ENCODE measurements around the gene DLAT. TPM values are rescaled to one million over a fixed set of nuclear protein-coding genes. Genes with fewer than 3 reads are reported as not detected.
"Not testable (repeated sequence)": the region's sequence is repeated elsewhere in the genome, so short reads cannot be mapped to it uniquely, and the experiment has no call there.

DLAT gene
- total RNA-seq, 2 experiments from 2014 or later: 26.2 to 26.7 TPM

GRCh38 chr11:112042161-112042960 is 17.2 kb downstream of the DLAT start:
- H3K27me3 Mint-ChIP-seq: no peaks in the 10 kb centered on the region
- POLR2A ChIA-PET: interaction anchor here (0.7 kb wide), 1 partner anchor 27 kb away, joined by 3 read pairs; no protein-coding TSS in a partner anchor
- no peak overlapping the region for H3K27ac Mint-ChIP-seq
- no peaks in the 10 kb centered on the region for H3K9me3 Mint-ChIP-seq
- H3K4me1 Mint-ChIP-seq: peaks cover 11% of the 10 kb centered on the region
- DNase-seq: no peak
- no peak overlapping the region for H3K4me3 Mint-ChIP-seq
- CTCF ChIA-PET: interaction anchor here (1.2 kb wide), 1 partner anchor 70 kb away, joined by 3 read pairs; no protein-coding TSS in a partner anchor
- peaks cover 50% of the 10 kb centered on the region for H3K36me3 Mint-ChIP-seq (ENCODE audit: low read depth)

GRCh38 chr11:112042961-112043304 is 17.7 kb downstream of the DLAT start:
- peaks cover 51% of the 10 kb centered on the region for H3K36me3 Mint-ChIP-seq (ENCODE audit: low read depth)
- CTCF ChIA-PET: interaction anchor here (1.2 kb wide), 1 partner anchor 70 kb away, joined by 3 read pairs; no protein-coding TSS in a partner anchor

GRCh38 chr11:112044961-112045360 is 19.8 kb downstream of the DLAT start:
- Mint-ChIP-seq H3K4me3 (no peak overlapping the region), H3K9me3 (no peaks in the 10 kb centered on the region), H3K36me3 (ENCODE audit: low read depth) (peaks cover 54% of the 10 kb centered on the region), H3K27ac (no peak overlapping the region), H3K4me1 (peaks cover 19% of the 10 kb centered on the region), H3K27me3 (no peaks in the 10 kb centered on the region)
- ChIA-PET POLR2A (no interaction called here), CTCF (no interaction called here)
- no peak for DNase-seq

More at GRCh38 chr11:112042961-112043304, 17.7 kb downstream of the DLAT start:
- POLR2A ChIA-PET: interaction anchor here (0.7 kb wide), 1 partner anchor 26 kb away, joined by 3 read pairs; no protein-coding TSS in a partner anchor
- Mint-ChIP-seq H3K4me3 (no peak overlapping the region), H3K4me1 (peaks cover 11% of the 10 kb centered on the region), H3K9me3 (no peaks in the 10 kb centered on the region), H3K27me3 (no peaks in the 10 kb centered on the region), H3K27ac (no peak overlapping the region)
- DNase-seq: no peak

- H3K27me3 Mint-ChIP-seq, H3K9me3 Mint-ChIP-seq, POLR2A ChIA-PET, H3K4me3 Mint-ChIP-seq, CTCF ChIA-PET, H3K27ac Mint-ChIP-seq, DNase-seq: not testable (repeated sequence)
- peaks cover 16% of the 10 kb centered on the region for H3K4me1 Mint-ChIP-seq
- H3K36me3 Mint-ChIP-seq (ENCODE audit: low read depth): peaks cover 62% of the 10 kb centered on the region
These were observed 21.4 kb downstream of the DLAT start for GRCh38 chr11:112046647-112047046.

- H3K36me3 Mint-ChIP-seq (ENCODE audit: low read depth): peaks cover 74% of the 10 kb centered on the region
These were observed 23.0 kb downstream of the DLAT start for GRCh38 chr11:112048256-112048655.

GRCh38 chr11:112049777-112050176 is 24.6 kb downstream of the DLAT start:
- CTCF ChIA-PET: no interaction called here
- H3K27me3 Mint-ChIP-seq: no peaks in the 10 kb centered on the region
- DNase-seq: no peak
- no peaks in the 10 kb centered on the region for H3K9me3 Mint-ChIP-seq
- POLR2A ChIA-PET: no interaction called here
- peaks cover 73% of the 10 kb centered on the region for H3K36me3 Mint-ChIP-seq (ENCODE audit: low read depth)
- no peak overlapping the region for H3K27ac Mint-ChIP-seq
- H3K4me1 Mint-ChIP-seq: peaks cover 7% of the 10 kb centered on the region
- no peak overlapping the region for H3K4me3 Mint-ChIP-seq

More at GRCh38 chr11:112048256-112048655, 23.0 kb downstream of the DLAT start:
- H3K4me3 Mint-ChIP-seq, H3K27me3 Mint-ChIP-seq, DNase-seq, H3K9me3 Mint-ChIP-seq, H3K27ac Mint-ChIP-seq, POLR2A ChIA-PET, CTCF ChIA-PET, H3K4me1 Mint-ChIP-seq: not testable (repeated sequence)

- Mint-ChIP-seq H3K36me3 (ENCODE audit: low read depth) (peaks cover 69% of the 10 kb centered on the region), H3K27ac (no peak overlapping the region), H3K4me3 (no peak overlapping the region), H3K4me1 (peaks cover 7% of the 10 kb centered on the region), H3K9me3 (no peaks in the 10 kb centered on the region), H3K27me3 (no peaks in the 10 kb centered on the region)
- ChIA-PET CTCF (interaction anchor here (0.7 kb wide), 1 partner anchor 124 kb away, joined by 3 read pairs; no protein-coding TSS in a partner anchor), POLR2A (no interaction called here)
- DNase-seq: no peak
These were observed 25.5 kb downstream of the DLAT start for GRCh38 chr11:112050721-112051120.

GRCh38 chr11:112051768-112052167 is 26.6 kb downstream of the DLAT start:
- POLR2A ChIA-PET: no interaction called here
- Mint-ChIP-seq H3K36me3 (ENCODE audit: low read depth) (peaks cover 68% of the 10 kb centered on the region), H3K4me3 (no peak overlapping the region), H3K27ac (no peak overlapping the region), H3K9me3 (no peaks in the 10 kb centered on the region), H3K27me3 (no peaks in the 10 kb centered on the region), H3K4me1 (peaks cover 10% of the 10 kb centered on the region)
- DNase-seq: no peak
- CTCF ChIA-PET: no interaction called here

GRCh38 chr11:112057170-112057569 is 32.0 kb downstream of the DLAT start:
- POLR2A ChIA-PET: interaction anchor here (0.7 to 0.9 kb wide), 2 partner anchors 33 to 291 kb away, joined by 3 to 4 read pairs; partner anchors contain the start of genes DLAT and PPP2R1B
- peaks cover 13% of the 10 kb centered on the region for H3K4me1 Mint-ChIP-seq
- CTCF ChIA-PET: interaction anchor here (1.4 to 1.6 kb wide), 2 partner anchors 75 to 125 kb away, joined by 4 to 7 read pairs; no protein-coding TSS in a partner anchor
- peak overlapping the region; percentile 4 for H3K27ac Mint-ChIP-seq
- H3K36me3 Mint-ChIP-seq (ENCODE audit: low read depth): peaks cover 54% of the 10 kb centered on the region
- no peak for DNase-seq
- H3K9me3 Mint-ChIP-seq: no peaks in the 10 kb centered on the region
- H3K4me3 Mint-ChIP-seq: no peak overlapping the region
- no peaks in the 10 kb centered on the region for H3K27me3 Mint-ChIP-seq

GRCh38 chr11:112058103-112058502 is 32.9 kb downstream of the DLAT start:
- peaks cover 54% of the 10 kb centered on the region for H3K36me3 Mint-ChIP-seq (ENCODE audit: low read depth)
- H3K4me1 Mint-ChIP-seq: peaks cover 13% of the 10 kb centered on the region
- no peak overlapping the region for H3K27ac Mint-ChIP-seq
- H3K9me3 Mint-ChIP-seq: no peaks in the 10 kb centered on the region
- CTCF ChIA-PET: interaction anchor here (1.4 to 1.6 kb wide), 2 partner anchors 76 to 126 kb away, joined by 4 to 7 read pairs; no protein-coding TSS in a partner anchor
- no peak overlapping the region for H3K4me3 Mint-ChIP-seq
- DNase-seq: no peak
- POLR2A ChIA-PET: no interaction called here
- no peaks in the 10 kb centered on the region for H3K27me3 Mint-ChIP-seq

GRCh38 chr11:112062923-112063322 is 37.7 kb downstream of the DLAT start:
- no peaks in the 10 kb centered on the region for H3K27me3 Mint-ChIP-seq
- peaks cover 1% of the 10 kb centered on the region for H3K4me1 Mint-ChIP-seq
- POLR2A ChIA-PET: no interaction called here
- no peak overlapping the region for H3K27ac Mint-ChIP-seq
- no peak for DNase-seq
- H3K36me3 Mint-ChIP-seq (ENCODE audit: low read depth): peaks cover 26% of the 10 kb centered on the region
- no peak overlapping the region for H3K4me3 Mint-ChIP-seq
- CTCF ChIA-PET: no interaction called here
- no peaks in the 10 kb centered on the region for H3K9me3 Mint-ChIP-seq

- Mint-ChIP-seq H3K4me1 (peaks cover 31% of the 10 kb centered on the region), H3K36me3 (ENCODE audit: low read depth) (peaks cover 23% of the 10 kb centered on the region), H3K27ac (peak within 1 kb of the TSS; percentile 83), H3K9me3 (no peaks in the 10 kb centered on the region), H3K4me3 (peak within 1 kb of the TSS; percentile 90), H3K27me3 (peaks cover 15% of the 10 kb centered on the region)
- CTCF ChIA-PET: interaction anchor here (1.2 to 1.3 kb wide), 3 partner anchors 9 to 203 kb away, joined by 3 to 8 read pairs (median 3); partner anchors contain the start of gene ALG9
- DNase-seq: peak; percentile 83
- POLR2A ChIA-PET: interaction anchor here (1.0 to 5.2 kb wide), 6 partner anchors 9 to 196 kb away, joined by 3 to 30 read pairs (median 4); partner anchors contain the start of genes SDHD and TIMM8B
These were observed 49.0 kb downstream of the DLAT start, which contains the start of the genes NKAPD1 and PIH1D2 for GRCh38 chr11:112073941-112074811. NKAPD1 (plus strand) TSS chr11:112074299; CDS start chr11:112075575, 1,276 bp downstream. PIH1D2 (minus strand) TSS chr11:112074017; CDS start chr11:112073174, 843 bp downstream.

All from activated CD4-positive, alpha-beta memory T cell treated with anti-CD3 and anti-CD28 coated beads, Interleukin-2, amount 10 ng/mL, durations not matched to agents 7 days and 5 days (primary cell).